DOHH2 (cell line): ENCODE data around the gene CELA2B.

Experiments used
- EZH2phosphoT487 ChIP-seq: fragments of 200-600 bp; sonication (generic); IDR thresholded peaks from 2 replicates; pipeline ENCODE4 v1.6.1; 2017; ENCODE audit warnings: borderline replicate concordance, mild to moderate bottlenecking, antibody characterized with exemption, low read length, moderate library complexity, mixed read lengths
- TF ChIP-seq, protein P1 (sequence below): fragments of 200-600 bp; sonication (generic); IDR thresholded peaks from one replicate; pipeline ENCODE4 v1.5.1; 2014; ENCODE audit warnings: antibody characterized with exemption, mild to moderate bottlenecking, low read depth, low read length; ENCODE audit not compliant: poor library complexity, severe bottlenecking

- TF ChIP-seq, protein P1, sequence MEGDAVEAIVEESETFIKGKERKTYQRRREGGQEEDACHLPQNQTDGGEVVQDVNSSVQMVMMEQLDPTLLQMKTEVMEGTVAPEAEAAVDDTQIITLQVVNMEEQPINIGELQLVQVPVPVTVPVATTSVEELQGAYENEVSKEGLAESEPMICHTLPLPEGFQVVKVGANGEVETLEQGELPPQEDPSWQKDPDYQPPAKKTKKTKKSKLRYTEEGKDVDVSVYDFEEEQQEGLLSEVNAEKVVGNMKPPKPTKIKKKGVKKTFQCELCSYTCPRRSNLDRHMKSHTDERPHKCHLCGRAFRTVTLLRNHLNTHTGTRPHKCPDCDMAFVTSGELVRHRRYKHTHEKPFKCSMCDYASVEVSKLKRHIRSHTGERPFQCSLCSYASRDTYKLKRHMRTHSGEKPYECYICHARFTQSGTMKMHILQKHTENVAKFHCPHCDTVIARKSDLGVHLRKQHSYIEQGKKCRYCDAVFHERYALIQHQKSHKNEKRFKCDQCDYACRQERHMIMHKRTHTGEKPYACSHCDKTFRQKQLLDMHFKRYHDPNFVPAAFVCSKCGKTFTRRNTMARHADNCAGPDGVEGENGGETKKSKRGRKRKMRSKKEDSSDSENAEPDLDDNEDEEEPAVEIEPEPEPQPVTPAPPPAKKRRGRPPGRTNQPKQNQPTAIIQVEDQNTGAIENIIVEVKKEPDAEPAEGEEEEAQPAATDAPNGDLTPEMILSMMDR, result no peak
- no peak for TF ChIP-seq EZH2phosphoT487
These were observed 20.4 kb upstream of the CELA2B start for GRCh38 chr1:15455522-15455921.
